Kidney tubule cell (primary cell): ENCODE measurements around the gene SYCP3.

Experiments used
- DNase-seq: peaks from one replicate; pipeline ENCODE4 v3.0.0-alpha.2; 2018; ENCODE audit warnings: low spot score

SYCP3 gene

GRCh38 chr12:101738920-101739665, at the start of gene SYCP3:
TSS of gene SYCP3 (minus strand) at chr12:101739462. CDS start at chr12:101737935, 1,527 bp downstream.
- DNase-seq: no peak

- no peak for DNase-seq
Measured at GRCh38 chr12:101785671-101786070, 46.4 kb upstream of the SYCP3 start.

- DNase-seq: no peak
Measured at GRCh38 chr12:101784376-101784775, 45.1 kb upstream of the SYCP3 start.

GRCh38 chr12:101783838-101784237, 44.6 kb upstream of the SYCP3 start:
- no peak for DNase-seq

GRCh38 chr12:101783150-101783549, 43.9 kb upstream of the SYCP3 start:
- no peak for DNase-seq

GRCh38 chr12:101782273-101782731, 43.0 kb upstream of the SYCP3 start:
- no peak for DNase-seq

- DNase-seq: no peak
Measured at GRCh38 chr12:101781834-101782233, 42.6 kb upstream of the SYCP3 start.

GRCh38 chr12:101780599-101780998, 41.3 kb upstream of the SYCP3 start:
- no peak for DNase-seq

- DNase-seq: no peak
Measured at GRCh38 chr12:101779626-101780025, 40.4 kb upstream of the SYCP3 start.

GRCh38 chr12:101779200-101779599, 39.9 kb upstream of the SYCP3 start:
- no peak for DNase-seq

GRCh38 chr12:101777978-101778377, 38.7 kb upstream of the SYCP3 start:
- no peak for DNase-seq

GRCh38 chr12:101777485-101777884, 38.2 kb upstream of the SYCP3 start:
- DNase-seq: no peak

- DNase-seq: no peak
Measured at GRCh38 chr12:101775816-101776215, 36.6 kb upstream of the SYCP3 start.

GRCh38 chr12:101773650-101774162, 34.4 kb upstream of the SYCP3 start:
- DNase-seq: peak; percentile 75

- DNase-seq: peak; percentile 21
Measured at GRCh38 chr12:101772012-101772775, 32.9 kb upstream of the SYCP3 start.

GRCh38 chr12:101769865-101770264, 30.6 kb upstream of the SYCP3 start:
- DNase-seq: no peak

GRCh38 chr12:101768781-101769180, 29.5 kb upstream of the SYCP3 start:
- DNase-seq: no peak

- no peak for DNase-seq
Measured at GRCh38 chr12:101767537-101767936, 28.3 kb upstream of the SYCP3 start.

- DNase-seq: no peak
Measured at GRCh38 chr12:101764051-101764792, 25.0 kb upstream of the SYCP3 start.

GRCh38 chr12:101763246-101763931, 24.1 kb upstream of the SYCP3 start:
- DNase-seq: no peak

GRCh38 chr12:101761781-101762180, 22.5 kb upstream of the SYCP3 start:
- DNase-seq: no peak

GRCh38 chr12:101761350-101761749, 22.1 kb upstream of the SYCP3 start:
- no peak for DNase-seq
